H1 (cell line): ENCODE measurements around the gene SLAMF1. TPM values are rescaled to one million over a fixed set of nuclear protein-coding genes. Genes with fewer than 3 reads are reported as not detected.

Experiments
- CTCF ChIA-PET: fragments of 300-600 bp; sonication (Branson Sonifier 250); formaldehyde crosslinking; loops from one replicate; lab custom pipeline; 2021; ENCODE audit not compliant: partially characterized antibody; lab: Charles Lee
- POLR2A ChIA-PET: fragments of 300-600 bp; sonication (Branson Sonifier 250); formaldehyde crosslinking; loops from one replicate; lab custom pipeline; 2021; ENCODE audit warnings: inconsistent platforms; ENCODE audit not compliant: partially characterized antibody; lab: Charles Lee
- DNase-seq, 2 experiments: peaks; one replicate each; pipeline versions ENCODE4 v3.0.0 to v3.0.0-alpha.2; 2010 to 2022; ENCODE audit warnings: low spot score in 2 of 2, low read depth in 1 of 2, mixed read lengths in 1 of 2
- FAIRE-seq: peaks from 2 replicates; lab custom pipeline; 2011; peaks lifted over from hg19 to GRCh38; lab: Jason Lieb, UNC
- H2AFZ ChIP-seq: 2 replicates; pipeline ENCODE4 v1.8.1; 2012; ENCODE audit warnings: low read length, inconsistent platforms
- H2AK5ac ChIP-seq: 2 replicates; pipeline ENCODE4 v1.6.1; 2013; ENCODE audit warnings: low read depth, low read length
- H2BK120ac ChIP-seq: replicated peaks from 2 replicates; pipeline ENCODE3; 2013; ENCODE audit warnings: low read depth, low read length, inconsistent platforms
- H2BK12ac ChIP-seq: 2 replicates; pipeline ENCODE4 v1.6.1; 2013; ENCODE audit warnings: low read depth, low read length
- H2BK15ac ChIP-seq: 2 replicates; pipeline ENCODE4 v1.6.1; 2013; ENCODE audit warnings: low read length
- H2BK20ac ChIP-seq: 2 replicates; pipeline ENCODE4 v1.6.1; 2013; ENCODE audit warnings: low read length
- H2BK5ac ChIP-seq: 2 replicates; pipeline ENCODE4 v1.6.1; 2013; ENCODE audit warnings: low read depth, low read length
- H3K14ac ChIP-seq: 2 replicates; pipeline ENCODE4 v1.6.1; 2013; ENCODE audit warnings: inconsistent platforms; ENCODE audit not compliant: insufficient read length
- H3K18ac ChIP-seq: 2 replicates; pipeline ENCODE4 v1.6.1; 2013; ENCODE audit warnings: low read length; ENCODE audit errors: extremely low read depth
- H3K23ac ChIP-seq: 2 replicates; pipeline ENCODE4 v1.6.1; 2013; ENCODE audit warnings: inconsistent platforms; ENCODE audit not compliant: insufficient read length
- H3K23me2 ChIP-seq: 2 replicates; pipeline ENCODE4 v1.6.1; 2013; ENCODE audit warnings: low read depth, low read length
- H3K27ac ChIP-seq: 2 replicates; pipeline ENCODE4 v1.6.1; 2011; ENCODE audit warnings: low read depth, low read length, inconsistent platforms
- H3K27me3 ChIP-seq, 4 experiments: replicated peaks in 1 of 4; 1 replicate in 1 of 4; 2 replicates in 3 of 4; pipeline versions ENCODE4 v1.6.1 to v1.8.1; 2011 to 2013; ENCODE audit warnings: low read length in 3 of 4, mild to moderate bottlenecking in 3 of 4, inconsistent platforms in 2 of 4, mixed read lengths in 2 of 4, moderate library complexity in 1 of 4; ENCODE audit not compliant: control insufficient read depth in 3 of 4, insufficient read depth in 3 of 4; ENCODE audit errors: extremely low read depth in 1 of 4
- H3K36me3 ChIP-seq, 4 experiments: 2 replicates each; pipeline versions ENCODE4 v1.6.1 to v1.8.1; 2011 to 2013; ENCODE audit warnings: mild to moderate bottlenecking in 4 of 4, low read length in 3 of 4, moderate library complexity in 2 of 4, control low read depth in 1 of 4, inconsistent platforms in 1 of 4; ENCODE audit not compliant: insufficient read depth in 4 of 4, control insufficient read depth in 2 of 4
- H3K4ac ChIP-seq: replicated peaks from 2 replicates; pipeline ENCODE3; 2013; ENCODE audit warnings: low read length, low read depth, mixed read lengths, inconsistent platforms; ENCODE audit not compliant: insufficient read length
- H3K4me1 ChIP-seq, 4 experiments: replicated peaks in 1 of 4; 1 replicate in 1 of 4; 2 replicates in 3 of 4; pipeline versions ENCODE4 v1.6.1 to v1.8.1; 2011 to 2013; ENCODE audit warnings: low read length in 3 of 4, inconsistent platforms in 2 of 4, mixed read lengths in 1 of 4; ENCODE audit not compliant: insufficient read depth in 4 of 4, control insufficient read depth in 3 of 4
- H3K4me2 ChIP-seq, 2 experiments: 2 replicates each; pipeline versions ENCODE4 v1.6.1 to v1.8.1; 2011 to 2013; ENCODE audit warnings: low read depth in 2 of 2, low read length in 2 of 2, control low read depth in 1 of 2, inconsistent platforms in 1 of 2, mild to moderate bottlenecking in 1 of 2; ENCODE audit not compliant: insufficient read depth in 1 of 2
- H3K4me3 ChIP-seq, 4 experiments: fragments of 200-600, 300-600 bp in 1 of 4; sonication (generic), shearing (Covaris generic), sonication (Bioruptor Twin) in 1 of 4; 2 replicates each; pipeline versions ENCODE4 v1.5.1 to v1.8.1; 2011 to 2016; ENCODE audit warnings: low read length in 4 of 4, low read depth in 3 of 4, control low read depth in 2 of 4, inconsistent platforms in 2 of 4, mild to moderate bottlenecking in 2 of 4, mixed read lengths in 1 of 4, moderate library complexity in 1 of 4; ENCODE audit not compliant: insufficient read depth in 2 of 4; ENCODE audit errors: extremely low read depth in 1 of 4
- H3K56ac ChIP-seq: replicated peaks from 2 replicates; pipeline ENCODE3; 2013; ENCODE audit warnings: low read depth, mild to moderate bottlenecking, mixed read lengths, low read length, inconsistent platforms; ENCODE audit not compliant: insufficient read length
- H3K79me1 ChIP-seq: 2 replicates; pipeline ENCODE4 v1.6.1; 2013; ENCODE audit warnings: low read depth, low read length, control low read depth
- H3K79me2 ChIP-seq, 2 experiments: 2 replicates each; pipeline versions ENCODE4 v1.6.1 to v1.8.1; 2012 to 2013; ENCODE audit warnings: low read length in 2 of 2, mild to moderate bottlenecking in 2 of 2, inconsistent platforms in 1 of 2; ENCODE audit not compliant: insufficient read depth in 2 of 2, control insufficient read depth in 1 of 2
- H3K9ac ChIP-seq, 4 experiments: replicated peaks in 1 of 4; 1 replicate in 1 of 4; 2 replicates in 3 of 4; pipeline versions ENCODE4 v1.6.1 to v1.8.1; 2011 to 2013; ENCODE audit warnings: low read depth in 3 of 4, low read length in 3 of 4, control low read depth in 2 of 4, mild to moderate bottlenecking in 2 of 4, moderate library complexity in 2 of 4, inconsistent platforms in 1 of 4; ENCODE audit errors: extremely low read depth in 1 of 4
- H3K9me3 ChIP-seq, 2 experiments: 2 replicates each; pipeline versions ENCODE4 v1.6.1 to v1.8.1; 2012 to 2013; ENCODE audit warnings: mild to moderate bottlenecking in 2 of 2, moderate library complexity in 2 of 2, control low read depth in 1 of 2, inconsistent platforms in 1 of 2, low read depth in 1 of 2, low read length in 1 of 2, mixed read lengths in 1 of 2; ENCODE audit not compliant: insufficient read depth in 2 of 2
- H4K20me1 ChIP-seq, 2 experiments: replicated peaks in 1 of 2; 2 replicates each; pipeline versions ENCODE3 to v1.8.1; 2011 to 2013; ENCODE audit warnings: inconsistent platforms in 2 of 2, low read length in 2 of 2, mild to moderate bottlenecking in 1 of 2; ENCODE audit not compliant: insufficient read depth in 2 of 2, control insufficient read depth in 1 of 2
- H4K5ac ChIP-seq: 2 replicates; pipeline ENCODE4 v1.6.1; 2013; ENCODE audit warnings: low read length, low read depth, mixed read lengths, inconsistent platforms; ENCODE audit not compliant: insufficient read length
- H4K8ac ChIP-seq: 2 replicates; pipeline ENCODE4 v1.8.0; 2013; ENCODE audit warnings: mild to moderate bottlenecking, moderate library complexity, low read length, inconsistent platforms; ENCODE audit not compliant: insufficient read depth; ENCODE audit errors: extremely low read depth
- H4K91ac ChIP-seq: replicated peaks from 2 replicates; pipeline ENCODE3; 2013; ENCODE audit warnings: low read length, mixed read lengths, inconsistent platforms; ENCODE audit not compliant: insufficient read length
- EZH2 ChIP-seq: fragments of 200-600 bp; sonication (generic); IDR thresholded peaks from 2 replicates; pipeline ENCODE4 v1.7.1; 2012; ENCODE audit warnings: low read depth, mild to moderate bottlenecking, moderate library complexity, low read length, inconsistent platforms; ENCODE audit not compliant: severe bottlenecking
- TCF12 ChIP-seq: IDR thresholded peaks from 2 replicates; pipeline ENCODE4 v1.6.1; 2011; ENCODE audit warnings: low read depth, mild to moderate bottlenecking, low read length
- WGBS, 2 experiments: shearing (Covaris generic) in 1 of 2; methylation state at CpG; one replicate each; pipeline versions ENCODE4 v1.1.6 to v1.1.7; 2013 to 2015; ENCODE audit warnings: low lambda C conversion rate in 2 of 2, mixed read lengths in 2 of 2, inconsistent platforms in 1 of 2, low coverage in 1 of 2, missing lambda C conversion rate in 1 of 2; ENCODE audit not compliant: insufficient replicate concordance in 2 of 2, insufficient coverage in 1 of 2, insufficient read length in 1 of 2; ENCODE audit errors: extremely low coverage in 1 of 2, missing lambda C conversion rate in 1 of 2; 5-methylcytosine and 5-hydroxymethylcytosine counted together
- polyA plus RNA-seq, 7 experiments: library from polyadenylated mRNA; depleted of rRNA in 3 of 7; stranded (reverse) in 5 of 7; unstranded in 2 of 7; fragments of >200 nt in 5 of 7; fragments of 200-250 nt in 2 of 7; gene quantifications; 1 replicate in 5 of 7; 2 replicates in 1 of 7; 4 replicates in 1 of 7; pipeline versions ENCODE4 v1.2.1 to v1.2.3, GENCODE V29; 2011 to 2013; ENCODE audit warnings: missing spikeins in 2 of 7, mixed read lengths in 2 of 7
- total RNA-seq: library from RNA; stranded (reverse); fragmentation: NEBNext Ultra II Directional; extraction: Animal tissue kit (Norgen Biotek cat#: 25700); gene quantifications from 2 replicates; pipeline ENCODE4 v1.2.1, GENCODE V29; 2021

SLAMF1 gene
- total and polyA plus RNA-seq, 2 of the 8 experiments (the other 6 are each of a cell fraction or from before 2014, with no cell fraction given) = not detected

GRCh38 chr1:160623227-160623633, 23.6 kb downstream of the SLAMF1 start:
- Histone ChIP-seq H4K91ac (no peak overlapping the region), H3K23ac (no peak overlapping the region), H3K18ac (no peak overlapping the region), H3K4me2 (no peak overlapping the region), H3K79me2 (no peaks in the 10 kb centered on the region), H3K9me3 (no peaks in the 10 kb centered on the region), H3K4me1 (no peaks in the 10 kb centered on the region; a peak in 1 of 7 replicates), H3K4me3 (no peak overlapping the region), H2AK5ac (no peak overlapping the region), H2BK120ac (no peak overlapping the region), H2BK15ac (no peak overlapping the region), H3K14ac (no peak overlapping the region), H3K79me1 (no peaks in the 10 kb centered on the region), H3K9ac (no peak overlapping the region), H2BK12ac (no peak overlapping the region), H3K36me3 (no peaks in the 10 kb centered on the region), H3K4ac (no peak overlapping the region), H2BK5ac (no peak overlapping the region), H3K27ac (no peak overlapping the region), H3K23me2 (no peaks in the 10 kb centered on the region; the same call in 1 of the 2 replicates), H2AFZ (no peak overlapping the region), H3K56ac (no peak overlapping the region), H4K5ac (no peak overlapping the region), H3K27me3 (no peaks in the 10 kb centered on the region), H2BK20ac (no peak overlapping the region), H4K8ac (no peak overlapping the region), H4K20me1 (no peaks in the 10 kb centered on the region)
- POLR2A ChIA-PET = no interaction called here
- WGBS, 2 experiments = 87% methylated on average over 3 of the region's 3 CpGs; no CpG with 5 or more reads in 1 of the 2 experiments
- CTCF ChIA-PET = interaction anchor here (2.7 kb wide), 1 partner anchor 16 kb away, joined by 9 read pairs; no protein-coding TSS in a partner anchor
- DNase-seq (no peak), FAIRE-seq (no peak)
- TF ChIP-seq TCF12 (no peak), EZH2 (no peak)
